ENCODE results near the gene FNDC8. TPM values are rescaled to one million over a fixed set of nuclear protein-coding genes. Genes with fewer than 3 reads are reported as not detected.
A peak's percentile ranks its signal among the peaks of the same experiment; 100 is the strongest.

FNDC8 gene
- total RNA-seq, 2 donors from 2014 or later: not detected

GRCh38 chr17:35076874-35077273 lies 44.5 kb upstream of the FNDC8 start:
- H3K27ac ChIP-seq: no peak overlapping the region
- TF ChIP-seq POLR2A (IDR thresholded peaks at IDR 0.05): no peak
- TF ChIP-seq CTCF (IDR thresholded peaks at IDR 0.05): no peak
- no peaks in the 10 kb centered on the region for H3K36me3 ChIP-seq (replicated peaks in 1 of 2; ENCODE audit: insufficient read depth in 1 of 2, low read depth in 2 of 2)
- peaks cover 0 to 2% (median 0%) of the 10 kb centered on the region in 3 donors for H3K9me3 ChIP-seq
- H3K4me1 ChIP-seq: peaks cover 35% of the 10 kb centered on the region
- ATAC-seq: no peak
- H3K4me3 ChIP-seq: no peak overlapping the region
- DNase-seq: no peak
- intact Hi-C loops (cut with DNase I): no loop called here
- 75 to 84% methylated on average over 1 of the region's 1 CpG for WGBS, 2 donors
- no peaks in the 10 kb centered on the region for H3K27me3 ChIP-seq

GRCh38 chr17:35079547-35080423 lies 41.6 kb upstream of the FNDC8 start:
- intact Hi-C loops (cut with DNase I): no loop called here

GRCh38 chr17:35080536-35080935 lies 40.9 kb upstream of the FNDC8 start:
- intact Hi-C loops (cut with DNase I): no loop called here
- H3K27ac ChIP-seq: no peak overlapping the region

More at GRCh38 chr17:35079547-35080423, 41.6 kb upstream of the FNDC8 start:
- DNase-seq (no peak), ATAC-seq (no peak)
- Histone ChIP-seq H3K36me3 (replicated peaks in 1 of 2; ENCODE audit: insufficient read depth in 1 of 2, low read depth in 2 of 2) (no peaks in the 10 kb centered on the region), H3K4me3 (no peak overlapping the region), H3K4me1 (peaks cover 29% of the 10 kb centered on the region), H3K27ac (no peak overlapping the region), H3K9me3 (peaks cover 0 to 2% (median 0%) of the 10 kb centered on the region in 3 donors), H3K27me3 (no peaks in the 10 kb centered on the region)
- WGBS, 2 donors: 90 to 100% methylated on average over 1 of the region's 1 CpG
- TF ChIP-seq POLR2A (IDR thresholded peaks at IDR 0.05) (no peak), CTCF (IDR thresholded peaks at IDR 0.05) (no peak)

GRCh38 chr17:35081638-35082037 lies 39.8 kb upstream of the FNDC8 start:
- Histone ChIP-seq H3K4me1 (peaks cover 18% of the 10 kb centered on the region), H3K36me3 (replicated peaks in 1 of 2; ENCODE audit: insufficient read depth in 1 of 2, low read depth in 2 of 2) (no peaks in the 10 kb centered on the region), H3K27ac (peak overlapping the region in 1 of 4 donors; percentile 58), H3K9me3 (no peaks in the 10 kb centered on the region), H3K27me3 (no peaks in the 10 kb centered on the region), H3K4me3 (no peak overlapping the region)
- intact Hi-C loops (cut with DNase I): no loop called here
- ATAC-seq (no peak), DNase-seq (no peak)
- TF ChIP-seq CTCF (IDR thresholded peaks at IDR 0.05): no peak
- no peak for TF ChIP-seq POLR2A (IDR thresholded peaks at IDR 0.05)
- 78 to 89% methylated on average over 1 of the region's 1 CpG for WGBS, 2 donors

More at GRCh38 chr17:35080536-35080935, 40.9 kb upstream of the FNDC8 start:
- Histone ChIP-seq H3K4me3 (no peak overlapping the region), H3K9me3 (no peaks in the 10 kb centered on the region), H3K36me3 (replicated peaks in 1 of 2; ENCODE audit: insufficient read depth in 1 of 2, low read depth in 2 of 2) (no peaks in the 10 kb centered on the region), H3K27me3 (no peaks in the 10 kb centered on the region), H3K4me1 (peaks cover 21% of the 10 kb centered on the region)
- WGBS, 2 donors: 66 to 73% methylated on average over 1 of the region's 1 CpG
- DNase-seq (no peak), ATAC-seq (no peak)
- TF ChIP-seq CTCF (IDR thresholded peaks at IDR 0.05) (no peak), POLR2A (IDR thresholded peaks at IDR 0.05) (no peak)
